GM13976 (cell line): ENCODE results near the gene INHBC.

Experiments
- DNase-seq: peaks from one replicate; pipeline ENCODE4 v3.0.0; 2012; ENCODE audit warnings: low spot score
- CTCF ChIP-seq: IDR thresholded peaks from 2 replicates; pipeline ENCODE4 v1.5.1; 2012; ENCODE audit warnings: borderline replicate concordance, mild to moderate bottlenecking; ENCODE audit not compliant: insufficient read depth; ENCODE audit errors: extremely low read depth, missing control alignments, control extremely low read depth
- in situ Hi-C: fragments of 300-500 bp; cut with MboI; formaldehyde crosslinking; loops from one replicate; pipeline ENCODE4 v1.12.0; 2022; ENCODE audit warnings: low sequenced_read_pairs, mixed read lengths, inconsistent platforms; ENCODE audit not compliant: unreplicated experiment

INHBC gene

GRCh38 chr12:57462912-57463253 lies 28.3 kb downstream of the INHBC start:
- DNase-seq = no peak
- in situ Hi-C loops = no loop called here
- TF ChIP-seq CTCF = no peak

GRCh38 chr12:57464569-57464968 lies 30.0 kb downstream of the INHBC start:
- in situ Hi-C loops = no loop called here
- DNase-seq = no peak
- no peak for TF ChIP-seq CTCF

GRCh38 chr12:57465030-57465746 lies 30.6 kb downstream of the INHBC start:
- in situ Hi-C loops = no loop called here
- no peak for DNase-seq
- no peak for TF ChIP-seq CTCF

GRCh38 chr12:57465747-57466505 lies 31.3 kb downstream of the INHBC start:
- TF ChIP-seq CTCF = no peak
- in situ Hi-C loops = no loop called here
- DNase-seq = no peak

GRCh38 chr12:57467212-57467874 lies 32.8 kb downstream of the INHBC start:
- no peak for DNase-seq
- TF ChIP-seq CTCF = no peak
- in situ Hi-C loops = no loop called here

- in situ Hi-C loops = no loop called here
- DNase-seq = no peak
- TF ChIP-seq CTCF = no peak
Observed at GRCh38 chr12:57467915-57468314, 33.3 kb downstream of the INHBC start.
